Peyer's patch (tissue), 4 donors: ENCODE data around the gene PCED1B.

Experiments
- POLR2A ChIP-seq, 2 donors: fragments of 450-650 bp; IDR thresholded peaks; one replicate each; pipeline ENCODE4 v1.5.1; 2017; ENCODE audit warnings: antibody characterized with exemption in 2 of 2, mild to moderate bottlenecking in 2 of 2, moderate library complexity in 2 of 2
- TF ChIP-seq, protein P1 (sequence below), 6 experiments: fragments of 450-650 bp in 4 of 6; fragments of 200-600 bp in 2 of 6; sonication (generic) in 1 of 6; IDR thresholded peaks; one replicate each; pipeline ENCODE4 v1.5.1; 2017 to 2019; ENCODE audit warnings: antibody characterized with exemption in 6 of 6, mild to moderate bottlenecking in 3 of 6, moderate library complexity in 1 of 6

DNA sequence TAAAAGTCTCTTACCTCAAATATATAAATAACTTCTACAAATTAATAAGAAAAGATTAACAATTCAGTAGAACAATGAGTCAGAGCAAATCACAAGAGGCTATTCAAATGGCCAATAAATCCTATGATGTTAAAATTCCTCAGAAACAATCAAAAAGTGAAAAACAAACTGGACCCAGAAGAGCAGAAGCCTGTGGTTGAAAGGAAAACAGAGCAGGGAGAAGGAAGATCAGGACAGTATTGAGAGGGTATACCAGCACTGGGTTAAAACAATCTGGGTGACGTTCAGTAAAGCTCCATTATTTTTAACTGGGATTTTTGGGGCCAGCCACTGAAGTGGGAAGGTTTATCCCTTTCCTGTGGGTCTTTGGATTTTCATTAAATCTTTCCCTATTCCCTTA lies 39.7 kb upstream of the PCED1B start:
- TF ChIP-seq, protein P1, sequence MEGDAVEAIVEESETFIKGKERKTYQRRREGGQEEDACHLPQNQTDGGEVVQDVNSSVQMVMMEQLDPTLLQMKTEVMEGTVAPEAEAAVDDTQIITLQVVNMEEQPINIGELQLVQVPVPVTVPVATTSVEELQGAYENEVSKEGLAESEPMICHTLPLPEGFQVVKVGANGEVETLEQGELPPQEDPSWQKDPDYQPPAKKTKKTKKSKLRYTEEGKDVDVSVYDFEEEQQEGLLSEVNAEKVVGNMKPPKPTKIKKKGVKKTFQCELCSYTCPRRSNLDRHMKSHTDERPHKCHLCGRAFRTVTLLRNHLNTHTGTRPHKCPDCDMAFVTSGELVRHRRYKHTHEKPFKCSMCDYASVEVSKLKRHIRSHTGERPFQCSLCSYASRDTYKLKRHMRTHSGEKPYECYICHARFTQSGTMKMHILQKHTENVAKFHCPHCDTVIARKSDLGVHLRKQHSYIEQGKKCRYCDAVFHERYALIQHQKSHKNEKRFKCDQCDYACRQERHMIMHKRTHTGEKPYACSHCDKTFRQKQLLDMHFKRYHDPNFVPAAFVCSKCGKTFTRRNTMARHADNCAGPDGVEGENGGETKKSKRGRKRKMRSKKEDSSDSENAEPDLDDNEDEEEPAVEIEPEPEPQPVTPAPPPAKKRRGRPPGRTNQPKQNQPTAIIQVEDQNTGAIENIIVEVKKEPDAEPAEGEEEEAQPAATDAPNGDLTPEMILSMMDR (IDR thresholded peaks at IDR 0.05): no peak
- no peak for TF ChIP-seq POLR2A (IDR thresholded peaks at IDR 0.05)
